ENCODE data around the gene CTNND2. TPM values are rescaled to one million over a fixed set of nuclear protein-coding genes. Genes with fewer than 3 reads are reported as not detected.

Gene CTNND2
- total RNA-seq, 2 donors from 2014 or later, result not detected

GRCh38 chr5:11050596-11051304 is 853.5 kb downstream of the CTNND2 start:
- H3K4me1 ChIP-seq (ENCODE audit: control insufficient read depth in 1 of 2, low read depth in 2 of 2), result no peaks in the 10 kb centered on the region
- H3K27ac ChIP-seq, result no peak overlapping the region
- DNase-seq (ENCODE audit: low spot score), result no peak
- no peaks in the 10 kb centered on the region for H3K9me3 ChIP-seq
- no peaks in the 10 kb centered on the region for H3K36me3 ChIP-seq
- no peak for ATAC-seq (ENCODE audit: insufficient number of reproducible peaks, low FRiP score, low read depth)
- H3K4me3 ChIP-seq, result no peak overlapping the region
- H3K27me3 ChIP-seq (replicated peaks; ENCODE audit: insufficient read depth), result no peaks in the 10 kb centered on the region
- no peak for TF ChIP-seq CTCF (IDR thresholded peaks at IDR 0.05)

- Histone ChIP-seq H3K4me3 (no peak overlapping the region), H3K9me3 (no peaks in the 10 kb centered on the region), H3K4me1 (ENCODE audit: control insufficient read depth in 1 of 2, low read depth in 2 of 2) (no peaks in the 10 kb centered on the region), H3K36me3 (no peaks in the 10 kb centered on the region), H3K27ac (no peak overlapping the region), H3K27me3 (replicated peaks; ENCODE audit: insufficient read depth) (no peaks in the 10 kb centered on the region)
- no peak for ATAC-seq (ENCODE audit: insufficient number of reproducible peaks, low FRiP score, low read depth)
- no peak for TF ChIP-seq CTCF (IDR thresholded peaks at IDR 0.05)
- DNase-seq (ENCODE audit: low spot score), result no peak
Observed at GRCh38 chr5:11048760-11049159, 855.5 kb downstream of the CTNND2 start.

- no peak for TF ChIP-seq CTCF (IDR thresholded peaks at IDR 0.05)
- H3K4me1 ChIP-seq (ENCODE audit: control insufficient read depth in 1 of 2, low read depth in 2 of 2), result no peaks in the 10 kb centered on the region
- no peaks in the 10 kb centered on the region for H3K27me3 ChIP-seq (replicated peaks; ENCODE audit: insufficient read depth)
- H3K9me3 ChIP-seq, result no peaks in the 10 kb centered on the region
- no peaks in the 10 kb centered on the region for H3K36me3 ChIP-seq
- no peak overlapping the region for H3K4me3 ChIP-seq
- no peak for ATAC-seq (ENCODE audit: insufficient number of reproducible peaks, low FRiP score, low read depth)
- H3K27ac ChIP-seq, result no peak overlapping the region
- DNase-seq (ENCODE audit: low spot score), result no peak
Observed at GRCh38 chr5:11047625-11048024, 856.6 kb downstream of the CTNND2 start.

GRCh38 chr5:11047030-11047429 is 857.2 kb downstream of the CTNND2 start:
- no peaks in the 10 kb centered on the region for H3K36me3 ChIP-seq
- no peak for DNase-seq (ENCODE audit: low spot score)
- H3K27me3 ChIP-seq (replicated peaks; ENCODE audit: insufficient read depth), result no peaks in the 10 kb centered on the region
- no peak overlapping the region for H3K27ac ChIP-seq
- ATAC-seq (ENCODE audit: insufficient number of reproducible peaks, low FRiP score, low read depth), result no peak
- H3K4me3 ChIP-seq, result no peak overlapping the region
- H3K9me3 ChIP-seq, result no peaks in the 10 kb centered on the region
- no peak for TF ChIP-seq CTCF (IDR thresholded peaks at IDR 0.05)
- no peaks in the 10 kb centered on the region for H3K4me1 ChIP-seq (ENCODE audit: control insufficient read depth in 1 of 2, low read depth in 2 of 2)

- no peak for ATAC-seq (ENCODE audit: insufficient number of reproducible peaks, low FRiP score, low read depth)
Observed at GRCh38 chr5:11046160-11046559, 858.1 kb downstream of the CTNND2 start.

More at GRCh38 chr5:11046160-11046559, 858.1 kb downstream of the CTNND2 start:
- Histone ChIP-seq H3K4me1 (ENCODE audit: control insufficient read depth in 1 of 2, low read depth in 2 of 2) (no peaks in the 10 kb centered on the region), H3K27me3 (replicated peaks; ENCODE audit: insufficient read depth) (no peaks in the 10 kb centered on the region), H3K27ac (no peak overlapping the region), H3K36me3 (no peaks in the 10 kb centered on the region), H3K9me3 (no peaks in the 10 kb centered on the region), H3K4me3 (no peak overlapping the region)
- no peak for DNase-seq (ENCODE audit: low spot score)
- no peak for TF ChIP-seq CTCF (IDR thresholded peaks at IDR 0.05)

Measured in thoracic aorta (tissue), 2 donors.